Ascending aorta (tissue), 2 donors: ENCODE measurements around the gene ACO2. TPM values are rescaled to one million over a fixed set of nuclear protein-coding genes. Genes with fewer than 3 reads are reported as not detected.

ENCODE experiments used
- DNase-seq, 2 donors: peaks; one replicate each; pipeline ENCODE4 v3.0.0-alpha.2; 2019; ENCODE audit warnings: low spot score in 2 of 2
- H3K27ac ChIP-seq, 2 donors: fragments of 200-600 bp; sonication (generic); one replicate each; pipeline ENCODE4 v1.5.1; 2016 to 2017; ENCODE audit warnings: mild to moderate bottlenecking in 1 of 2
- H3K27me3 ChIP-seq: fragments of 200-600 bp; sonication (generic); one replicate; pipeline ENCODE4 v1.5.1; 2017
- H3K36me3 ChIP-seq, 2 donors: fragments of 200-600 bp; sonication (generic); one replicate each; pipeline ENCODE4 v1.5.1; 2016
- H3K4me1 ChIP-seq, 2 donors: fragments of 200-600 bp; sonication (generic); one replicate each; pipeline ENCODE4 v1.5.1; 2016 to 2017; ENCODE audit warnings: mild to moderate bottlenecking in 1 of 2
- H3K4me3 ChIP-seq, 2 donors: fragments of 200-600 bp; sonication (generic); one replicate each; pipeline ENCODE4 v1.5.1; 2016 to 2017; ENCODE audit warnings: mild to moderate bottlenecking in 1 of 2
- H3K9me3 ChIP-seq, 2 donors: fragments of 200-600 bp; sonication (generic); one replicate each; pipeline ENCODE4 v1.5.1; 2016
- intact Hi-C: fragments of 100-400 bp; cut with DNase I; formaldehyde crosslinking; loops from one replicate; pipeline ENCODE4 v1.15.1; 2023
- total RNA-seq: library from RNA; depleted of rRNA; stranded (reverse); fragments of >200 nt; gene quantifications from one replicate; pipeline ENCODE4 v1.1.0, GENCODE V29; 2016
- TF ChIP-seq, protein P1 (sequence below), 3 experiments: fragments of 200-600 bp in 2 of 3; fragments of 450-650 bp in 1 of 3; sonication (generic) in 2 of 3; IDR thresholded peaks; one replicate each; pipeline ENCODE4 v1.5.1; 2016 to 2019; ENCODE audit warnings: antibody characterized with exemption in 3 of 3, mild to moderate bottlenecking in 1 of 3, moderate library complexity in 1 of 3

Gene ACO2
- total RNA-seq, 1 donor from 2014 or later, result 81.1 TPM

DNA sequence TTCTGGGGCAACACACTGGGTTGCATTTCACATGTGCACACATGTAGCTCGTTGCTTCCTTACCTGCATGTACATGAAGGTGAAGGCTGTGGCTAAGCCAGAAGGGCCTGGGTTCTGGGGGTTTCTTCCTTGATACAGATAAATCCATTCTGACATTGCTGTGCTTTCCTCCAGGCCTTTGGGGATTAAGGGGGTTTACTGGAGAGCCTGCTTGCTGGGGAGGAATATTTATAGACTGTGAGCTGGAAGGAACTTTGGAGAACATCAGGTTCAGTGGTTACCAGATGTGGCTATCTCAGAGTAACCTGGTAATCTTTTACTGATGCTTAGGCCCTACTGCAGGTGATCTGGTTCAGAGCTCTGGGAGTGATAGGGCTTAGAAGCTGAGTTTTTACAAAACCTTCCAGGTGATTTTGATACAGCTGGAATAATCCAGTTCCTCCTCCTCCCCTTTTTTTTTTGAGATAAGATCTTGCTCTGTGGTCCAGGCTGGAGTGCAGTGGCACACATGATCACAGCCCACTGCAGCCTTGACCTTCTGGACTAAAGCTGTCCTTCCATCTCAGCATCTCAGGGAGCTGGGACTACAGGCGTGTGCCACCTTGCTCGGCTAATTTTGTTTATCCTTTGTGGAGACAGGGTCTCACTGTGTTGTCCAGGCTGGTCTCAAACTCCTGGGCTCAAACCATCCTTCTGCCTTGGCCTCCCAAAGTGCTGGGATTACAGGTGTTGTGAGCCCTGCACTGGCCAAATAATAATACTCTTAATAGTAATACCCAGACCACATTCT, 19.9 kb downstream of the ACO2 start:
- no peak overlapping the region for H3K4me3 ChIP-seq
- no peaks in the 10 kb centered on the region for H3K27me3 ChIP-seq
- no peaks in the 10 kb centered on the region for H3K9me3 ChIP-seq
- no peak for DNase-seq
- TF ChIP-seq, protein P1, sequence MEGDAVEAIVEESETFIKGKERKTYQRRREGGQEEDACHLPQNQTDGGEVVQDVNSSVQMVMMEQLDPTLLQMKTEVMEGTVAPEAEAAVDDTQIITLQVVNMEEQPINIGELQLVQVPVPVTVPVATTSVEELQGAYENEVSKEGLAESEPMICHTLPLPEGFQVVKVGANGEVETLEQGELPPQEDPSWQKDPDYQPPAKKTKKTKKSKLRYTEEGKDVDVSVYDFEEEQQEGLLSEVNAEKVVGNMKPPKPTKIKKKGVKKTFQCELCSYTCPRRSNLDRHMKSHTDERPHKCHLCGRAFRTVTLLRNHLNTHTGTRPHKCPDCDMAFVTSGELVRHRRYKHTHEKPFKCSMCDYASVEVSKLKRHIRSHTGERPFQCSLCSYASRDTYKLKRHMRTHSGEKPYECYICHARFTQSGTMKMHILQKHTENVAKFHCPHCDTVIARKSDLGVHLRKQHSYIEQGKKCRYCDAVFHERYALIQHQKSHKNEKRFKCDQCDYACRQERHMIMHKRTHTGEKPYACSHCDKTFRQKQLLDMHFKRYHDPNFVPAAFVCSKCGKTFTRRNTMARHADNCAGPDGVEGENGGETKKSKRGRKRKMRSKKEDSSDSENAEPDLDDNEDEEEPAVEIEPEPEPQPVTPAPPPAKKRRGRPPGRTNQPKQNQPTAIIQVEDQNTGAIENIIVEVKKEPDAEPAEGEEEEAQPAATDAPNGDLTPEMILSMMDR (IDR thresholded peaks at IDR 0.05), result no peak
- intact Hi-C loops, result no loop called here
- H3K4me1 ChIP-seq, result peaks cover 0 to under 1% of the 10 kb centered on the region in 2 donors
- no peaks in the 10 kb centered on the region for H3K36me3 ChIP-seq
- peak overlapping the region; percentile 8 to 29 for H3K27ac ChIP-seq

DNA sequence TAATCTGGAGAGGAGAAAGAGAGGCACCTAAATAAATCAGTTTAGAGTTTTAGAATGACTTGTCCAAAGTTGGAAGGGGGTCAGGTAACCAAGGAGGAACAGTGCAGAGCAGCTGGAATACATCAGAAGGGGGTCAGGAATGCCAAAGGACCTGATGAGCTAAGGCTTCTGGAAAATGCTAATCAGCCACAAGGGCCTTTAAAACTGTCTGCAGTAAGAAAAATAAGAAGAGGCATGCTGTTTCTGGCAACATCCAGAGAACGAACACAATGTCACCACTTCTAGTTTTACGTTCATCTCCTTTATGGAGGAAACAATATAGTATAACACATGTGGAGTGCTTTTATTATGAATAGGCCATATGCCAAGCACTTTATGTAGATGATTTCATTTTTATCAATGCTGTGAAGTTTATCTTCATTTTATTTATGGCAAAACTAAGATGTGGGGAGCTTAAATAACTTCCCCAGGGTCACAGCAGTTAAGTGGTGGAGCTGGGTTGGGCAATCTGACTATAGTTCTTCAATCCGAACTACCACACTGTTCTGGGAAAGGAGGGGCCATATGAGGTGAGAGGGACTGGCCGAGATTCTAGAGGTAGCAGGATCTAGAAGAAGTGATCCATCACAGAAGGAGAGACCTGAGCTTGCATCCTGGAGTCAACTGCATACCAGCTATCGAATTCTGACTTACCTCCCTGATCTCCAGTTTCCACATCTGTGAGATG, 22.6 kb downstream of the ACO2 start:
- Histone ChIP-seq H3K27me3 (no peaks in the 10 kb centered on the region), H3K36me3 (no peaks in the 10 kb centered on the region), H3K4me1 (no peaks in the 10 kb centered on the region), H3K9me3 (no peaks in the 10 kb centered on the region), H3K4me3 (no peak overlapping the region), H3K27ac (peak overlapping the region in 1 of 2 donors; percentile 52)
- TF ChIP-seq, protein P1 (IDR thresholded peaks at IDR 0.05), result no peak
- intact Hi-C loops, result no loop called here
- no peak for DNase-seq

DNA sequence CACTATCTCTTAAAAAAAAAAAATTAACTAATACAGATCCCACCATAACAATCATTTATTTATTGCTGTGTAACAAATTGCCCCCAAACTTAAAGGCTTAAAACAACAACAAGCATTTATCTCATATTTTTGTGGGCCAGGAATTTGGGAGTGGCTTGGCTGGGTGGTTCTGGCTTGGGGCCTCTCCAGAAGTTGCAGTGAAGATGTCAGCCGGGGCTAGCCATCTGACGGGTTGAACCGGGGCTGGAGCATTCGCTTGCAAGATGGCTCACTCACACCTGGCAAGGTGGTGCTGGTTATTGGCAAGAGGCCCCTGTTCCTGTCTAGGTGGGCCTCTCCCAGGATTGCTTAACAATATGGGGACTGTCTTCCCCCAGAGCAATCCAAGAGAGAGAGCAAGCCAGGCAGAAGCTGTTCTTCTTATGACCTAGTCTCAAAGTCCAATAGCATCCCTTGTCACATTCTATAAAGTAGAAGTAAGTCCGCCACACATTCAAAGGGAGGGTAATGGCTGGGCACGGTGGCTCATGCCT, 29.5 kb downstream of the ACO2 start:
- peaks cover 27 to 33% of the 10 kb centered on the region in 2 donors for H3K36me3 ChIP-seq
- DNase-seq, result no peak
- no peak overlapping the region for H3K4me3 ChIP-seq
- no peaks in the 10 kb centered on the region for H3K27me3 ChIP-seq
- peaks cover 0 to 4% of the 10 kb centered on the region in 2 donors for H3K4me1 ChIP-seq
- H3K27ac ChIP-seq, result no peak overlapping the region
- TF ChIP-seq, protein P1 (IDR thresholded peaks at IDR 0.05), result no peak
- H3K9me3 ChIP-seq, result no peaks in the 10 kb centered on the region
- intact Hi-C loops, result no loop called here

DNA sequence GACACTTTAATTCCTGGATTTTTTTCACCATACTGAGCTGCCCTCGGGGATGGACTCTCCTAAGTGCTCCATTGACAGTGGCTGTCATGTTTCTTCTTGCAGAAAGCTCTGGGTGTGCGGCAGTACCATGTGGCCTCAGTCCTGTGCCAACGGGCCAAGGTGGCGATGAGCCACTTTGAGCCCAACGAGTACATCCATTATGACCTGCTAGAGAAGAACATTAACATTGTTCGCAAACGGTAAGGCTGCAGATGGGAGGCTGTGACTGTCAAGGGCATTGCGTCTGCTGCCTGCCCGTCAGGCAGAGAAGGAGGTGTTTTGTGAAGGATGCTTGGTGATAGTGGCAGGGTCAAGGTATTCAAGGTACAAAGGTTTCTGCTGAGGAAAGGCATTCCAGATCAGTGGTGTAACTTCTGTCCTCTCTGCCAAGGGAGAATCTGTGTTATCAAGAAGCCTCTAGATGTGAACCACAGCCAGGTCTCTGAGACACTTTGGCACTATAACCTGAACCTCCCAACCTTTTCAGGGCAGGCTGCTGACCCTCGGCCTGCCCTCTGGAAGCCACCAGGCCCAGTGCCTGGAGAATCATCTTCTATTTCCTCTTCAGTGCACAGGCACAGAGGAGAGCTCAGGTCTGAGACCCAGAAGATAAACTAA, 30.8 kb downstream of the ACO2 start:
- no peak overlapping the region for H3K27ac ChIP-seq
- H3K36me3 ChIP-seq, result peaks cover 27 to 33% of the 10 kb centered on the region in 2 donors

DNA sequence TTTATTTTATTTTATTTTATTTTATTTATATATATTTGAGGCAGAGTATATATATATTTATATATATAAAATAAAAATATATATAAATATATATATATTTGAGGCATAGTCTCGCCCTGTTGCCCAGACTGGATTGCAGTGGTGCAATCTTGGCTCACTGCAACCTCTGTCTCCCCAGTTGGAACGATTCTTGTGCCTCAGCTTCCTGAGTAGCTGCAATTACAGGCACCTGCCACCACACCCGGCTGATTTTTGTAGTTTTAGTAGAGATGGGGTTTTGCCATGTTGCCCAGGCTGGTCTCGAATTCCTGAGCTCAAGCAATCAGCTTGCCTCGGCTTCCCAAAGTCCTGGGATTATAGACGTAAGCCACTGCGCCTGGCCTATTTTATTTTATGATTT, 31.4 kb downstream of the ACO2 start:
- intact Hi-C loops, result no loop called here
- H3K4me3 ChIP-seq, result no peak overlapping the region
- peaks cover 12 to 18% of the 10 kb centered on the region in 2 donors for H3K4me1 ChIP-seq
- TF ChIP-seq, protein P1 (IDR thresholded peaks at IDR 0.05), result no peak
- peaks cover 28 to 33% of the 10 kb centered on the region in 2 donors for H3K36me3 ChIP-seq
- no peak overlapping the region for H3K27ac ChIP-seq
- H3K27me3 ChIP-seq, result no peaks in the 10 kb centered on the region
- H3K9me3 ChIP-seq, result no peaks in the 10 kb centered on the region
- no peak for DNase-seq

More for the DNA sequence above, 30.8 kb downstream of the ACO2 start:
- no peak for DNase-seq
- Histone ChIP-seq H3K4me1 (peaks cover 9 to 16% of the 10 kb centered on the region in 2 donors), H3K9me3 (no peaks in the 10 kb centered on the region), H3K4me3 (no peak overlapping the region), H3K27me3 (no peaks in the 10 kb centered on the region)
- intact Hi-C loops, result no loop called here
- TF ChIP-seq, protein P1 (IDR thresholded peaks at IDR 0.05), result no peak
